Upper lobe of right lung (tissue), 1 donor: ENCODE results near the gene PF4V1. TPM values are rescaled to one million over a fixed set of nuclear protein-coding genes. Genes with fewer than 3 reads are reported as not detected.

ENCODE experiments used
- ATAC-seq: fragments of 200-7000 bp; cut with Tn5 transposase; one replicate; pipeline ENCODE4 v1.9.1; 2020; ENCODE audit warnings: mild to moderate bottlenecking, moderate library complexity
- DNase-seq: peaks from one replicate; pipeline ENCODE4 v3.0.0-alpha.2; 2020
- H3K27ac ChIP-seq: fragments of 200-600 bp; one replicate; pipeline ENCODE4 v1.8.0; 2022
- H3K27me3 ChIP-seq: fragments of 200-600 bp; one replicate; pipeline ENCODE4 v1.8.0; 2022; ENCODE audit warnings: mild to moderate bottlenecking
- H3K36me3 ChIP-seq: fragments of 200-600 bp; one replicate; pipeline ENCODE4 v1.8.0; 2022
- H3K4me1 ChIP-seq: fragments of 200-600 bp; one replicate; pipeline ENCODE4 v1.8.0; 2022
- H3K4me3 ChIP-seq: fragments of 200-600 bp; one replicate; pipeline ENCODE4 v1.8.0; 2022; ENCODE audit warnings: mild to moderate bottlenecking
- H3K9me3 ChIP-seq: fragments of 200-600 bp; one replicate; pipeline ENCODE4 v1.8.0; 2022
- intact Hi-C: fragments of 100-400 bp; cut with DNase I; formaldehyde crosslinking; loops from one replicate; pipeline ENCODE4 v1.11.0; 2022
- long read RNA-seq: library from polyadenylated mRNA; unstranded; transcript quantifications from one replicate; pipeline ENCODE4 v2.0.0, GENCODE V29; 2021
- total RNA-seq: library from RNA; stranded (reverse); fragmentation: NEBNext Ultra II Directional; extraction: Animal tissue kit (Norgen Biotek cat#: 25700); gene quantifications from one replicate; pipeline ENCODE4 v1.2.1, GENCODE V29; 2021
- TF ChIP-seq, protein P1 (sequence below): fragments of 200-600 bp; IDR thresholded peaks from one replicate; pipeline ENCODE4 v1.8.0; 2022; ENCODE audit warnings: antibody characterized with exemption
- donor health status: DM: no; HTN: yes; CAD: no; lungs with severe emphysema.

The PF4V1 gene, protein sequence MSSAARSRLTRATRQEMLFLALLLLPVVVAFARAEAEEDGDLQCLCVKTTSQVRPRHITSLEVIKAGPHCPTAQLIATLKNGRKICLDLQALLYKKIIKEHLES
- not detected for total RNA-seq
- long read RNA-seq: 0 reads

DNA sequence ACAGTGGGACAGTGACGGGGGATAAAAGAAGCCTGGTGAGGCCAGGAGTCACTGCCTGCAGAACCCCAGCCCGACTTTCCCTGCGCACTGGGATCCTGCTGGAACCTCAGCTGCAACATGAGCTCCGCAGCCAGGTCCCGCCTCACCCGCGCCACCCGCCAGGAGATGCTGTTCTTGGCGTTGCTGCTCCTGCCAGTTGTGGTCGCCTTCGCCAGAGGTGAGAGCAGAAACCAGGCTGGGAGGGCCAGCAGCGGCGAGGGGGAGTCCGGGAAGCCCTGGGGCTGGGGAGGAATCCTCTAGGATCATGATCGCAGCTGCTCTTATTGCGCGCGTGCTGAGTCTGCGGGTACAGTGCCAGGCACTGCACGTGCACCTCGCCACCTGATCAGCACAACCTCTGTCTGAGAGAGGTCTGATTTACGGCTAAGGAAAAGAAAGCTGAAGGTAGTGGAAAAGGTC, at the start of gene PF4V1:
PF4V1 (plus strand) TSS at position 51 of the 459 bp plus-strand sequence; CDS start at position 118, 67 bp downstream.
- intact Hi-C loops: no loop called here
- peak; percentile 70 for DNase-seq
- TF ChIP-seq, protein P1, sequence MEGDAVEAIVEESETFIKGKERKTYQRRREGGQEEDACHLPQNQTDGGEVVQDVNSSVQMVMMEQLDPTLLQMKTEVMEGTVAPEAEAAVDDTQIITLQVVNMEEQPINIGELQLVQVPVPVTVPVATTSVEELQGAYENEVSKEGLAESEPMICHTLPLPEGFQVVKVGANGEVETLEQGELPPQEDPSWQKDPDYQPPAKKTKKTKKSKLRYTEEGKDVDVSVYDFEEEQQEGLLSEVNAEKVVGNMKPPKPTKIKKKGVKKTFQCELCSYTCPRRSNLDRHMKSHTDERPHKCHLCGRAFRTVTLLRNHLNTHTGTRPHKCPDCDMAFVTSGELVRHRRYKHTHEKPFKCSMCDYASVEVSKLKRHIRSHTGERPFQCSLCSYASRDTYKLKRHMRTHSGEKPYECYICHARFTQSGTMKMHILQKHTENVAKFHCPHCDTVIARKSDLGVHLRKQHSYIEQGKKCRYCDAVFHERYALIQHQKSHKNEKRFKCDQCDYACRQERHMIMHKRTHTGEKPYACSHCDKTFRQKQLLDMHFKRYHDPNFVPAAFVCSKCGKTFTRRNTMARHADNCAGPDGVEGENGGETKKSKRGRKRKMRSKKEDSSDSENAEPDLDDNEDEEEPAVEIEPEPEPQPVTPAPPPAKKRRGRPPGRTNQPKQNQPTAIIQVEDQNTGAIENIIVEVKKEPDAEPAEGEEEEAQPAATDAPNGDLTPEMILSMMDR: peak; percentile 15
- no peak within 1 kb of the TSS for H3K27ac ChIP-seq
- no peak within 1 kb of the TSS for H3K4me3 ChIP-seq
- peaks cover 10% of the 10 kb centered on the region for H3K4me1 ChIP-seq
- ATAC-seq: peak; percentile 61
- H3K9me3 ChIP-seq: no peaks in the 10 kb centered on the region
- no peaks in the 10 kb centered on the region for H3K36me3 ChIP-seq
- H3K27me3 ChIP-seq: no peaks in the 10 kb centered on the region

DNA sequence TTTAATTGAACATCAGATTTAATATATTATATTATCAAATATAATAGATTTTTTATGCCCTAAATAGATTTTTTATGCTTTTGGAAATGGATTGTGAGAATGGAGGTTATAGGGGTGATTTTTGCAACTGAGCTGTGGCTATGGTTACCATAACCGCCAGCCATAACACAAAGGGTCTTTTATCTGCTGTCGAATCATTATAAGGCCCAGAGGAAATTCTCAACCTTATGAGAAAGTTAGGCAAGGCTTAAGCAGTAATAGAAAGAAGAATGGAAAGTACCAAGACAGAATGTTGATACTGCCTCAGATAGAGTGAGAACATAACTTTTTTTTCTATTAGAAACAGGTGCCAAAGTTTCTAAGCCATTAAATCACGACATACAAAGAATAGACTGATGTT, 42.9 kb upstream of the PF4V1 start:
- Histone ChIP-seq H3K27me3 (no peaks in the 10 kb centered on the region), H3K27ac (no peak overlapping the region), H3K9me3 (no peaks in the 10 kb centered on the region), H3K36me3 (no peaks in the 10 kb centered on the region), H3K4me1 (no peaks in the 10 kb centered on the region), H3K4me3 (no peak overlapping the region)
- ATAC-seq (no peak), DNase-seq (no peak)
- intact Hi-C loops: no loop called here
- TF ChIP-seq, protein P1: no peak

DNA sequence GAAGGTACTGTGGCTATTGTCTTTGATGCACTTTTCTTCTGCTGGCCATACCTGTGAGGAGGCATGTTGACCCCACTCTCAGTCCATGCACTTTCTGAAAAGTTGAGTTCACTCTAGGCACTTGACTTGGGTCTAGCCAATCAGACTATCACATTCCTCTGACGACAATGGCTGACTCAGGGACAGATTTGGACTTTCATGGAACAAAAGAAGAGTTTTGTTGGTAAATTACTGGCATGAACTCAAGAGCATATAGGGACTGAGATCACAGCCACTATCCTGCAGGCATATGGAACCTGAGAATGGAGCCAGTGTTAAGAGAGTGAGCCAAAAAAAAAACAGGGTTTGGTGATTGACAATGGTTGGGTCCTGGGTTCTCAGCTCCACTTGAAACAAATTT, 41.3 kb upstream of the PF4V1 start:
- TF ChIP-seq, protein P1: no peak

DNA sequence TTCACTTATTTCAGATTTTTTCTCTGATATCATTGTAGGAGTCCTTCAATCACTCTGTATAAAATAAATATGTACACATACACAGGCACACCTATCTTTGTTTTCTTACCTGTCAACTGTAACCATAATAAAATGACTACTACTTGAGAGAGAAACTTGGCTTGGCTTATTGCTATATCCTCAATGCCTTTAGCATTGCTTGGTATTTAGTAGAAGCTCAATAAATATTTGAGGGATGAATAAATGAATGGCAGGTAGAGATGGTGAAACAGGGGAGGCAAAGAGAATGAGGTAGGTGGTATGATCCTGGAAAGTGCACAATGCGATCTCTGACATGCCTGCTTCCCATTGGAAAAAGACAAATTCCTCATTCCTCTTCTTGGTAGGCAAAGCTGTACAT, 38.4 kb upstream of the PF4V1 start:
- TF ChIP-seq, protein P1: no peak
- ATAC-seq (no peak), DNase-seq (no peak)
- no peak overlapping the region for H3K27ac ChIP-seq
- no peaks in the 10 kb centered on the region for H3K9me3 ChIP-seq
- H3K4me3 ChIP-seq: no peak overlapping the region
- no peaks in the 10 kb centered on the region for H3K4me1 ChIP-seq
- H3K36me3 ChIP-seq: no peaks in the 10 kb centered on the region
- intact Hi-C loops: no loop called here
- no peaks in the 10 kb centered on the region for H3K27me3 ChIP-seq

More for the DNA sequence above, 41.3 kb upstream of the PF4V1 start:
- intact Hi-C loops: no loop called here
- Histone ChIP-seq H3K27me3 (no peaks in the 10 kb centered on the region), H3K27ac (no peak overlapping the region), H3K36me3 (no peaks in the 10 kb centered on the region), H3K4me1 (no peaks in the 10 kb centered on the region), H3K4me3 (no peak overlapping the region), H3K9me3 (no peaks in the 10 kb centered on the region)
- ATAC-seq (no peak), DNase-seq (no peak)

DNA sequence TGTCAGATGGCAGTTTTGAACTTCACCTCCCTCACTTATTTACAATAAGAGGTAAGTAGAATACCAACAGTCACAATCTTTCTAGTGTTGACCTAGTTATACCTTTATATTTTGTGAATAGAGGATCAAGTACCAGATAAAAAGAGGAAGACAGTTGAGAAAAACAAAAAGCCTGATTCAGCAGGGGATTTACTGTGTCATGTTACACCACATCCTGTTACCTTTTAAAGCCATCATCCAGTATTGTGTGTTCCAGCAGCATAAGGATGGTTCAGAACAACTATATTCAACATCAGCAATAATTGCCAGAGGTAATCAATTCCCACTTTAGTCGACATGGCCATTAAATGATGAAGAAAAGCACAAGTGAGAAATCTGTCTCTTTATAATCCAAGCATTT, 38.0 kb upstream of the PF4V1 start:
- H3K9me3 ChIP-seq: no peaks in the 10 kb centered on the region
- intact Hi-C loops: no loop called here
- H3K4me1 ChIP-seq: no peaks in the 10 kb centered on the region
- ATAC-seq: no peak
- no peaks in the 10 kb centered on the region for H3K36me3 ChIP-seq
- TF ChIP-seq, protein P1: no peak
- DNase-seq: no peak
- H3K27me3 ChIP-seq: no peaks in the 10 kb centered on the region
- no peak overlapping the region for H3K27ac ChIP-seq
- no peak overlapping the region for H3K4me3 ChIP-seq

DNA sequence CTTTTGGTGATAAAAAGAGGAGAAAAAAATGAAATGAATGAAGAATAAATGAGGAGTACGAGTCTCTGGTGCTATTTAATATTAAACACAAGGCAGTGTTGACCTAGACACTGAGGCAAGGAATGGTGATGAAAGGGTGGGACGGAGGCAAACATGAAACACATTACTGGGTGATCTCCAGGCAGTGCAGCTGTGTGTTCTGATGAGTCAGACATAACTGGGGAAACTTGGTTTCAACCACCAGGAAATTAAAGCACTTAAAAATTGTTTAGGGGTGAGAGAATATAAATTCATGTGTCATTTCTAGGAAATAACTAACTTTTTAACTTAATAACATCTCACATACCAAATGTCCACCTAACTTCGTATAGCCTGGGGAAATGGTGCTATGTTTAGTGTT, 36.3 kb upstream of the PF4V1 start:
- DNase-seq: no peak
- TF ChIP-seq, protein P1: no peak
- Histone ChIP-seq H3K27ac (no peak overlapping the region), H3K4me3 (no peak overlapping the region), H3K4me1 (no peaks in the 10 kb centered on the region), H3K9me3 (no peaks in the 10 kb centered on the region), H3K27me3 (no peaks in the 10 kb centered on the region), H3K36me3 (no peaks in the 10 kb centered on the region)
- ATAC-seq: no peak
- intact Hi-C loops: no loop called here
